Activated CD8-positive, alpha-beta T cell treated with anti-CD3 and anti-CD28 coated beads, Interleukin-2, amount 10 ng/mL, durations not matched to agents 7 days and 5 days (primary cell): ENCODE measurements around the gene CAND2. TPM values are rescaled to one million over a fixed set of nuclear protein-coding genes. Genes with fewer than 3 reads are reported as not detected.
"Not testable (repeated sequence)": the region's sequence is repeated elsewhere in the genome, so short reads cannot be mapped to it uniquely, and the experiment has no call there.

ENCODE experiments used
- ATAC-seq: fragments of 150-1000 bp; cut with Tn5 transposase; one replicate; pipeline ENCODE4 v1.10.0; 2021; ENCODE audit warnings: moderate library complexity
- CTCF ChIA-PET: fragments of 350-600 bp; sonication (Branson Sonifier 250); formaldehyde crosslinking; loops from one replicate; lab custom pipeline; 2021; ENCODE audit warnings: antibody characterized with exemption; lab: Charles Lee
- POLR2A ChIA-PET: fragments of 350-600 bp; sonication (Branson Sonifier 250); formaldehyde crosslinking; loops from one replicate; lab custom pipeline; 2021; ENCODE audit warnings: antibody characterized with exemption; lab: Charles Lee
- DNase-seq: peaks from one replicate; pipeline ENCODE4 v3.0.0-alpha.2; 2020
- H3K27ac Mint-ChIP-seq: one replicate; pipeline ENCODE4 v1.8.0; 2021; ENCODE audit warnings: mild to moderate bottlenecking, mixed read lengths
- H3K27me3 Mint-ChIP-seq: one replicate; pipeline ENCODE4 v1.8.0; 2021; ENCODE audit warnings: low read depth, mixed read lengths
- H3K36me3 Mint-ChIP-seq: one replicate; pipeline ENCODE4 v1.8.0; 2021; ENCODE audit warnings: low read depth, mixed read lengths
- H3K4me1 Mint-ChIP-seq: one replicate; pipeline ENCODE4 v1.8.0; 2021; ENCODE audit warnings: low read depth, mixed read lengths
- H3K4me3 Mint-ChIP-seq: one replicate; pipeline ENCODE4 v1.8.0; 2021; ENCODE audit warnings: mild to moderate bottlenecking, mixed read lengths
- H3K9me3 Mint-ChIP-seq: one replicate; pipeline ENCODE4 v1.8.0; 2022; ENCODE audit warnings: mixed read lengths; ENCODE audit not compliant: insufficient read depth
- total RNA-seq, 2 experiments: library from RNA; stranded (reverse); gene quantifications; one replicate each; pipeline ENCODE4 v1.2.3, GENCODE V29; 2021

CAND2 gene
- total RNA-seq, 2 experiments from 2014 or later: 0.31 to 0.53 TPM

DNA sequence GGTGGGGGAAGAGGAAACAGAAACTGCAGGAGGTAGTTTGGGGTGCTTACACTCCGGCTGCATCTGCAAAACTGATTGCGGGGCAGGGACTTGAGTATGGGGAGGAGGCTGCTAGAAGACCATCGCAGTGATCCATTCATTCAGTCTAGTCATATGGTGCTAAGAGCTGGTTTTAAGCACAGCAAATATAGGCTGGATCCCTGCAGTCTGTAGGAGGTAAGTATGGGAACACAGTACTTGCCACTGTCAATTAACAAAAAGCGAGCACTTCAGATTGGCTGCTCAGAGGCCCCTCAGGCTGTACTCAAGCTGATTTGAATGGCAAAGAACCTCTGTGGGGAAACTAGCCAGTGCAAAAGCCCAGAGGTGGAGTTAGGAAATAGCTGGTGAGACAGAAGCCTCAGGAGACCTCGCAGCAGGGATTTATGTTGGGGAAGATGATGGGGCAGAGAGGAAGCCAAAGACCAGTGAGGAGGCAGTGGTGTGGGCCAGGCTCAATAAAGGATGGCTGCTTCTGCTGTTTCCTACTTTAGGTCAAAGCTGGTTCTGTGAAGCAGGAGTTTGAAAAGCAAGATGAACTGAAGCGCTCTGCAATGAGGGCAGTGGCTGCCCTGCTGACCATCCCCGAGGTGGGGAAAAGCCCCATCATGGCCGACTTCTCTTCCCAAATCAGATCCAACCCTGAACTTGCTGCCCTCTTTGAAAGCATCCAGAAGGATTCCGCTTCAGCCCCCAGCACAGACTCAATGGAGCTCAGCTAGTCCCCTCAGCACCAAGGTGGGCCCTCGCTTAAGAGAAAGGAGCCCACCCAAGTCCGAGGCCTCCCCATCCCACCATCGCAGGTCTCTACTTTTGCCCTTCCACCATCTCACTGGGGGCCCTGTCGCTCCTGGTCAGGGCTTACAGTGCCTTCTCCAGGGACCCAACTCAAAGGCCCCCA is 37.0 kb downstream of the CAND2 start:
- ChIA-PET CTCF (interaction anchor here (0.9 to 3.1 kb wide), 4 partner anchors 8 to 46 kb away, joined by 3 to 13 read pairs (median 6); partner anchors contain the start of gene RPL32), POLR2A (interaction anchor here (2.5 kb wide), 1 partner anchor 8 kb away, joined by 16 read pairs; the partner anchor contains the start of gene RPL32)
- Mint-ChIP-seq H3K4me3 (no peak overlapping the region), H3K36me3 (peaks cover 70% of the 10 kb centered on the region), H3K4me1 (peaks cover 27% of the 10 kb centered on the region), H3K27ac (peak overlapping the region; percentile 52), H3K27me3 (no peaks in the 10 kb centered on the region), H3K9me3 (no peaks in the 10 kb centered on the region)
- DNase-seq (no peak), ATAC-seq (no peak)

DNA sequence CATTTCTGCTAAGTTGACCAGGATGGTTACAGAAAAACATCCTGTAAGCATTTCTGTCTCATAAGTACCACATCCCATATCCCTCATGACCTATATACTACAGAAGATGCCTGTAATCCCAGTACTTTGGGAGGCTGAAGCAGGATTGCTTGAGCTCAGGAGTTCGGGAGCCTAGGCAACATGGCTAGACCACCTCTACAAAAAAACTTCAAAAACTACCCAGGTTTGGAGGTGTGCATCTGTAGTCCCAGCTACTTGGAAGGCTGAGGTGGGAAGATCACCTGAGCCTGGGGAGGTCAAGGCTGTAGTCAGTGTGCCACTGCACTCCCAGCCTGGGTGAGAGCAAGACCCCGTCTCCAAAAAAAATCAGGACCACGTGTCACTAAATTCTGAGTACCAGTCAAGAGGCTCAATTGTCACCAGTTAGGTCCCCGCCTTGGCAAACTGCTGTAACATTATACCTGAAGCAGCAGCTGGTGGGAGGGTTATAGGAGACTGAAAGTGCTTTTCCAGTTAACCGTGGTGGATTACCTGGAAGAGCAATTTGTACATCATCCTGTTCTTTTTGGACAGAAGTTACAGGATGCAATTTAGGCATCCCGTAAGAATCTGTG is 38.7 kb downstream of the CAND2 start:
- Mint-ChIP-seq H3K36me3 (peaks cover 86% of the 10 kb centered on the region), H3K4me3 (no peak overlapping the region), H3K4me1 (peaks cover 43% of the 10 kb centered on the region), H3K27ac (no peak overlapping the region), H3K27me3 (no peaks in the 10 kb centered on the region), H3K9me3 (no peaks in the 10 kb centered on the region)
- ChIA-PET CTCF (interaction anchor here (1.1 to 3.4 kb wide), 2 partner anchors 25 to 33 kb away, joined by 3 to 14 read pairs; no protein-coding TSS in a partner anchor), POLR2A (interaction anchor here (0.6 kb wide), 1 partner anchor 1186 kb away, joined by 6 read pairs; no protein-coding TSS in a partner anchor)
- ATAC-seq (no peak), DNase-seq (no peak)

- peaks cover 55% of the 10 kb centered on the region for H3K4me1 Mint-ChIP-seq
- no peak for DNase-seq
- peak overlapping the region; percentile 64 for H3K27ac Mint-ChIP-seq
- H3K36me3 Mint-ChIP-seq: peaks cover 81% of the 10 kb centered on the region
- ChIA-PET POLR2A (interaction anchor here (0.5 kb wide), 1 partner anchor 9 kb away, joined by 3 read pairs; no protein-coding TSS in a partner anchor), CTCF (interaction anchor here (1.1 to 3.4 kb wide), 2 partner anchors 28 to 54 kb away, joined by 6 to 14 read pairs; no protein-coding TSS in a partner anchor)
- peak overlapping the region; percentile 96 for H3K4me3 Mint-ChIP-seq
- no peaks in the 10 kb centered on the region for H3K27me3 Mint-ChIP-seq
- H3K9me3 Mint-ChIP-seq: no peaks in the 10 kb centered on the region
- no peak for ATAC-seq
Measured at GRCh38 chr3:12837295-12837986, 41.0 kb downstream of the CAND2 start.

GRCh38 chr3:12838179-12838965 is 41.9 kb downstream of the CAND2 start:
- Mint-ChIP-seq H3K9me3 (no peaks in the 10 kb centered on the region), H3K4me3 (peak overlapping the region; percentile 96), H3K4me1 (peaks cover 55% of the 10 kb centered on the region), H3K36me3 (peaks cover 73% of the 10 kb centered on the region), H3K27me3 (no peaks in the 10 kb centered on the region), H3K27ac (peak overlapping the region; percentile 26)
- ATAC-seq (no peak), DNase-seq (no peak)
- POLR2A ChIA-PET: no interaction called here
- CTCF ChIA-PET: interaction anchor here (3.4 kb wide), 1 partner anchor 28 kb away, joined by 14 read pairs; no protein-coding TSS in a partner anchor

DNA sequence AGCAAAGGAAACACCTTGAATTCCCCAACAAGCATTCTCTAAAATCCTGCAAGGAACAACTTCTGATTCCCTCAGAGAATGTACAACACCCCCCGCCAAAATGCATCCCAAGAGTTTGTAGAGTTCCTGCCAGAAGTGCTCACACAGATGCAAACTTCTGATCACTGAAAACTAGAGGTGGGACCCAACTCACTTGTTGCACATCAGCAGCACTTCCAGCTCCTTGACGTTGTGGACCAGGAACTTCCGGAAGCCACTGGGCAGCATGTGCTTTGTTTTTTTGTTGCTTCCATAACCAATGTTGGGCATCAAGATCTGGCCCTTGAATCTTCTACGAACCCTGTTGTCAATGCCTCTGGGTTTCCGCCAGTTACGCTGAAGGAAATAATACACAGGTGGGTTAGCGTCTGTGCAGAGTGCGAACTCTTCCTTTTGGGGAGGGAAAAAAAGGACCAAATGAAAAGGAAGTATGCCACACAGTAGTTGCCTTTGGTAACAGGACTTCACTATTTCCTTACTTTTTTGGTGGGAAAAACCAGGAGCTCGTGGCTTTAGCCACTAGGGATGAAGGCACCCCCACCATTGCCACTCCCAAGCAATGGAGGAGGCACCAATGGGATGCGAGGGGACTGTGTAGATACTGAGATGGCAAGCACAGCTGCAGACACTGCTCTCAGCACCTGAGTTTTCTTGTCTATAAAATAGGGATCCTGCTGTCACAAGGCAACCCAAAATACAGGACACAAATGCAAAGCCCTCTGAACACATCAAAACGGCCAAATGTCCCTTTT is 42.9 kb downstream of the CAND2 start:
- no peaks in the 10 kb centered on the region for H3K9me3 Mint-ChIP-seq
- H3K4me1 Mint-ChIP-seq: peaks cover 55% of the 10 kb centered on the region
- no peak for DNase-seq
- peak overlapping the region; percentile 96 for H3K4me3 Mint-ChIP-seq
- peaks cover 63% of the 10 kb centered on the region for H3K36me3 Mint-ChIP-seq
- POLR2A ChIA-PET: no interaction called here
- no peak for ATAC-seq
- no peaks in the 10 kb centered on the region for H3K27me3 Mint-ChIP-seq
- H3K27ac Mint-ChIP-seq: peak overlapping the region; percentile 99
- CTCF ChIA-PET: no interaction called here

DNA sequence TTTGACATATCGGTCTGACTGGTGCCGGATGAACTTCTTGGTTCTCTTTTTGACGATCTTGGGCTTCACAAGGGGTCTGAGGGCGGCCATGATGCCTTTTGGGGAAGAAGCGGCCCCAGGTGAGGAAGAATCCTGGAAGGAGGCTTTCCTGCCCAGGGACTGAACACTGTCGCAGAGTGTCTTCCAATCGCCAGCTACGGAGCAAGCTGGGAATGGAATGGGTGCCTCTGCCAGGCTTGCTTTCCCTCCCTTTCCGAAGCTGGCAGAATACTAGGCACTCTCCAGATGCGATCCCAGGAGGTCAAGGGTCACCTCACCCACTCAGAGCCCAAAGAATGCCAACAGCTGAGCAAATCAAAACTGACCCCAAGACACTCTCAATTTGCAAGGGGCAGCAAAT is 43.7 kb downstream of the CAND2 start:
- H3K4me3 Mint-ChIP-seq: peak overlapping the region; percentile 96
- H3K27me3 Mint-ChIP-seq, DNase-seq, H3K9me3 Mint-ChIP-seq, ATAC-seq: not testable (repeated sequence)
- peaks cover 58% of the 10 kb centered on the region for H3K36me3 Mint-ChIP-seq
- H3K27ac Mint-ChIP-seq: peak overlapping the region; percentile 99
- ChIA-PET POLR2A (interaction anchor here (0.6 to 2.0 kb wide), 6 partner anchors 8 to 588 kb away, joined by 3 to 16 read pairs (median 4); no protein-coding TSS in a partner anchor), CTCF (interaction anchor here (1.0 to 3.1 kb wide), 5 partner anchors 18 to 133 kb away, joined by 3 to 22 read pairs (median 6); no protein-coding TSS in a partner anchor)
- H3K4me1 Mint-ChIP-seq: peaks cover 55% of the 10 kb centered on the region

DNA sequence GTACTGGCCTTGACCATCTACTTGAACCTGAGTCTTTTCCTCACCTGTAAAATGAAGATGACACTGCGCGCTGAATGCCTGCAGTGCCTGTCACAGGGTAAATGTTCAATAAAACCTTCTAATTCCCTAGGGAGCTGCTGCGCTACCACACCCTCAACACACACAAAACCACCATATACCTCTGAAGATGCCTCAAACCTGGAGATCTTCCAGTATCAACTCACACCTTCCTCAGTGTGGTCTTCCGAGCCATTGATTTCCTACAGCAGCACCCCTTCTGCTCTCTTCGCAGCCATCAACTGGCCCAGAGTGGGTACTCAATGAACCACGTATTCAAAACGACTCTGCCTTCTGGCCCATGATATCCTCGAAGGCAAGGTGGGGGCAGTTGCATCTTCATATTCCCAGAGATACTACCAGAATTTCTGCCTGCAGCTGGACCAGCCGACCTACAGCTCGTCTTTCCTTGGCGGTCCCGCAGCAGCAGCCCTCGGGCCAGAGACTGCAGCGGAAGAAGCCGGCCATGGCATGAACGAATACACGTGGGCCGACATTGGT is 44.2 kb downstream of the CAND2 start:
- H3K4me3 Mint-ChIP-seq: peak overlapping the region; percentile 96
- H3K4me1 Mint-ChIP-seq: peaks cover 54% of the 10 kb centered on the region
- no peak for DNase-seq
- H3K27ac Mint-ChIP-seq: peak overlapping the region; percentile 99
- POLR2A ChIA-PET: interaction anchor here (0.6 to 2.0 kb wide), 7 partner anchors 8 to 588 kb away, joined by 3 to 16 read pairs (median 4); no protein-coding TSS in a partner anchor
- CTCF ChIA-PET: interaction anchor here (1.0 to 3.1 kb wide), 13 partner anchors 8 to 171 kb away, joined by 3 to 22 read pairs (median 6); no protein-coding TSS in a partner anchor
- peak; percentile 59 for ATAC-seq
- no peaks in the 10 kb centered on the region for H3K9me3 Mint-ChIP-seq
- peaks cover 2% of the 10 kb centered on the region for H3K27me3 Mint-ChIP-seq
- peaks cover 54% of the 10 kb centered on the region for H3K36me3 Mint-ChIP-seq

DNA sequence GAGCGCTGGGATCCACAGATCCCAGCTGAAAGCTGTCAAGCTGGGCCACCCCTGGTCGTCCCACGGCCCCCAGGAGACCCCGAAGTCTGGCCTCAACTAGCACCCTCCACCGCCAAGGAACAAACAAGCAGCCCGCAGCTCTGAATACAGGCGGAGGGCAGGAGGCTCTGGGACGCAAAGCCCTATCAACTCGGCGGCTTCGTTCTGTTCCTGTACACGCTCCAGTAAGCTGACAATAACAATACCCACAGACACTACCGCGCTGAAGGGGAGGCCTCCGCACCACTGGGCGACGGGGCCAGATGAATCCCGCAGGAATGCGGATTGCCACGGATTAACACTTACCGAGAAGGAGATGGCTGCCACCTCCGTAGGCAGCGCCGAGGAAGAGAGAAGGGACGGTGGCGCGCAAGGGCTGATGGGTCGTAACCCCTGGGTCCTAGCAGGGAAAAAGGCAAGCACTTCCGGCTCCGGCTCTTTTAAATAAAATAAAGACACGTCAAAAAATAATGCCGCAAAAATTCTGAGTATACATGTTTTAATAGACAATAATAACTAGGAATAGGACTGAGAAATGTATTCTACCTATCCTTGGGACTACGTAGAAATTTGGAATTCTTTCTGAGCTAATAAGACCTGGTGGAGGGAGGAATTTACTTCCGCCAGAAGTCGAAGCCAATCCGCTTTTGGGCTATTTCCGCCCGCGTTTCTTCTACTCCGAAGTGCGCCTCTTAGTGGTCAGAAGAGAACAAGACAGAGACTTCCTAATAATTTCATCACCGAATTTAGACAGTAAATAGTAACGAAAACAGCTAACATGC is 44.9 kb downstream of the CAND2 start, which contains the start of gene RPL32:
TSS of gene RPL32 (minus strand) at position 417 of the 821 bp plus-strand sequence. CDS start 1,328 bp downstream, outside the sequence.
- peaks cover 48% of the 10 kb centered on the region for H3K4me1 Mint-ChIP-seq
- CTCF ChIA-PET: interaction anchor here (0.6 to 3.1 kb wide), 36 partner anchors 9 to 236 kb away, joined by 3 to 22 read pairs (median 4); partner anchors contain the start of gene CAND2
- no peaks in the 10 kb centered on the region for H3K9me3 Mint-ChIP-seq
- DNase-seq (peak; percentile 91), ATAC-seq (peak; percentile 91)
- peaks cover 47% of the 10 kb centered on the region for H3K36me3 Mint-ChIP-seq
- peak within 1 kb of the TSS; percentile 99 for H3K27ac Mint-ChIP-seq
- peaks cover 2% of the 10 kb centered on the region for H3K27me3 Mint-ChIP-seq
- H3K4me3 Mint-ChIP-seq: peak within 1 kb of the TSS; percentile 96
- POLR2A ChIA-PET: interaction anchor here (0.7 to 2.0 kb wide), 12 partner anchors 9 to 178 kb away, joined by 3 to 16 read pairs (median 3); no protein-coding TSS in a partner anchor

- CTCF ChIA-PET: interaction anchor here (0.6 to 3.1 kb wide), 34 partner anchors 9 to 236 kb away, joined by 3 to 22 read pairs (median 4); partner anchors contain the start of gene CAND2
- peaks cover 42% of the 10 kb centered on the region for H3K36me3 Mint-ChIP-seq
- no peaks in the 10 kb centered on the region for H3K9me3 Mint-ChIP-seq
- peak overlapping the region; percentile 99 for H3K27ac Mint-ChIP-seq
- ATAC-seq (no peak), DNase-seq (no peak)
- peak overlapping the region; percentile 96 for H3K4me3 Mint-ChIP-seq
- peaks cover 43% of the 10 kb centered on the region for H3K4me1 Mint-ChIP-seq
- POLR2A ChIA-PET: interaction anchor here (0.7 to 2.0 kb wide), 10 partner anchors 10 to 179 kb away, joined by 3 to 16 read pairs (median 4); no protein-coding TSS in a partner anchor
- H3K27me3 Mint-ChIP-seq: peaks cover 2% of the 10 kb centered on the region
Measured at GRCh38 chr3:12841970-12842328, 45.5 kb downstream of the CAND2 start.
